Measurements from ENCODE around the gene TNNI2. TPM values are rescaled to one million over a fixed set of nuclear protein-coding genes. Genes with fewer than 3 reads are reported as not detected.

TNNI2 gene
- total and polyA plus RNA-seq, 9 donors: 0.41 to 1.2 (median 0.66) TPM; not detected in 5

- intact Hi-C loops (cut with DNase I): no loop called here
- WGBS, 3 donors: 88 to 91% (median 90%) methylated on average over 1 of the region's 1 CpG
- TF ChIP-seq POLR2A (IDR thresholded peaks at IDR 0.05): no peak
- TF ChIP-seq CTCF (IDR thresholded peaks at IDR 0.05): no peak
- no peak for TF ChIP-seq EP300 (IDR thresholded peaks at IDR 0.05)
- DNase-seq: no peak
- no peaks in the 10 kb centered on the region for H3K9me3 ChIP-seq
- H3K27ac ChIP-seq: no peak overlapping the region
- no peaks in the 10 kb centered on the region for H3K36me3 ChIP-seq
- no peaks in the 10 kb centered on the region for H3K27me3 ChIP-seq
- peaks cover 15% of the 10 kb centered on the region for H3K4me1 ChIP-seq (ENCODE audit: insufficient read depth)
- no peak overlapping the region for H3K4me3 ChIP-seq
Observed at GRCh38 chr11:1845095-1845429, 6.3 kb downstream of the TNNI2 start.

GRCh38 chr11:1845561-1846452 lies 7.0 kb downstream of the TNNI2 start:
- Histone ChIP-seq H3K4me1 (ENCODE audit: insufficient read depth) (peaks cover 15% of the 10 kb centered on the region), H3K27me3 (no peaks in the 10 kb centered on the region), H3K9me3 (no peaks in the 10 kb centered on the region), H3K4me3 (no peak overlapping the region), H3K27ac (no peak overlapping the region), H3K36me3 (no peaks in the 10 kb centered on the region)
- TF ChIP-seq POLR2A (IDR thresholded peaks at IDR 0.05) (no peak), CTCF (IDR thresholded peaks at IDR 0.05) (no peak), EP300 (IDR thresholded peaks at IDR 0.05) (no peak)
- intact Hi-C loops (cut with DNase I): no loop called here
- no peak for DNase-seq
- WGBS, 3 donors: 74 to 79% (median 77%) methylated on average over 21 of the region's 21 CpGs

- Histone ChIP-seq H3K27ac (no peak overlapping the region), H3K4me3 (no peak overlapping the region), H3K4me1 (ENCODE audit: insufficient read depth) (peaks cover 15% of the 10 kb centered on the region), H3K9me3 (no peaks in the 10 kb centered on the region), H3K27me3 (no peaks in the 10 kb centered on the region), H3K36me3 (no peaks in the 10 kb centered on the region)
- no peak for DNase-seq
- WGBS, 3 donors: 85 to 90% (median 89%) methylated on average over 9 of the region's 9 CpGs
- no peak for TF ChIP-seq EP300 (IDR thresholded peaks at IDR 0.05)
- no peak for TF ChIP-seq CTCF (IDR thresholded peaks at IDR 0.05)
- TF ChIP-seq POLR2A (IDR thresholded peaks at IDR 0.05): no peak
- intact Hi-C loops (cut with DNase I): no loop called here
Observed at GRCh38 chr11:1846453-1846932, 7.7 kb downstream of the TNNI2 start.

- Histone ChIP-seq H3K27me3 (no peaks in the 10 kb centered on the region), H3K4me1 (ENCODE audit: insufficient read depth) (peaks cover 15% of the 10 kb centered on the region), H3K9me3 (no peaks in the 10 kb centered on the region), H3K4me3 (no peak overlapping the region), H3K27ac (no peak overlapping the region), H3K36me3 (no peaks in the 10 kb centered on the region)
- DNase-seq: no peak
- WGBS, 3 donors: 91 to 95% (median 93%) methylated on average over 34 of the region's 34 CpGs
- TF ChIP-seq EP300 (IDR thresholded peaks at IDR 0.05): no peak
- no peak for TF ChIP-seq CTCF (IDR thresholded peaks at IDR 0.05)
- TF ChIP-seq POLR2A (IDR thresholded peaks at IDR 0.05): no peak
- intact Hi-C loops (cut with DNase I): no loop called here
Observed at GRCh38 chr11:1847006-1847735, 8.4 kb downstream of the TNNI2 start.
